IMR-90 (cell line): ENCODE results near the gene OR5T1. TPM values are rescaled to one million over a fixed set of nuclear protein-coding genes. Genes with fewer than 3 reads are reported as not detected.

ENCODE experiments used
- ATAC-seq: fragments of 200-7000 bp; cut with Tn5 transposase; 2 replicates; pipeline ENCODE4 v1.9.1; 2020; ENCODE audit warnings: low read depth, mild to moderate bottlenecking, moderate library complexity
- BruUV-seq: library from RNA; stranded (reverse); fragments of 400-500 nt; replicated peaks from 2 replicates; lab custom pipeline; 2021; lab: Mats Ljungman, UMichigan
- CTCF ChIA-PET: fragments of 300-600 bp; formaldehyde crosslinking; extraction: SDS; loops from one replicate; lab custom pipeline; 2021; ENCODE audit warnings: antibody characterized with exemption; lab: Yijun Ruan, JAX
- POLR2A ChIA-PET: fragments of 300-600 bp; sonication (Branson Sonifier 250); formaldehyde crosslinking; loops from one replicate; lab custom pipeline; 2022; ENCODE audit warnings: antibody characterized with exemption; ENCODE audit not compliant: unreplicated experiment; lab: Charles Lee
- DNase-seq: peaks from one replicate; pipeline ENCODE4 v3.0.0; 2013
- H2AFZ ChIP-seq: replicated peaks from 2 replicates; pipeline ENCODE3; 2013; ENCODE audit warnings: low read length, mild to moderate bottlenecking; ENCODE audit not compliant: poor library complexity
- H2AK5ac ChIP-seq: 2 replicates; pipeline ENCODE4 v1.6.1; 2013; ENCODE audit warnings: low read depth, low read length, inconsistent platforms
- H2AK9ac ChIP-seq: replicated peaks from 2 replicates; pipeline ENCODE3; 2013; ENCODE audit warnings: mild to moderate bottlenecking, low read depth, low read length, moderate library complexity; ENCODE audit not compliant: poor library complexity
- H2BK120ac ChIP-seq: 2 replicates; pipeline ENCODE4 v1.6.1; 2013; ENCODE audit warnings: low read depth, low read length, inconsistent platforms
- H2BK15ac ChIP-seq: 3 replicates; pipeline ENCODE4 v1.6.1; 2013; ENCODE audit warnings: low read depth, low read length, inconsistent platforms
- H2BK20ac ChIP-seq: 2 replicates; pipeline ENCODE4 v1.6.1; 2013; ENCODE audit warnings: low read depth, mild to moderate bottlenecking, inconsistent platforms, low read length, moderate library complexity
- H2BK5ac ChIP-seq: 2 replicates; pipeline ENCODE4 v1.6.1; 2013; ENCODE audit warnings: mild to moderate bottlenecking, low read depth, low read length, inconsistent platforms; ENCODE audit not compliant: poor library complexity, severe bottlenecking
- H3K14ac ChIP-seq: replicated peaks from 2 replicates; pipeline ENCODE4 v1.6.1; 2013; ENCODE audit warnings: low read depth, low read length, inconsistent platforms
- H3K18ac ChIP-seq: 2 replicates; pipeline ENCODE4 v1.6.1; 2013; ENCODE audit warnings: low read depth, low read length, control low read depth
- H3K23ac ChIP-seq: 2 replicates; pipeline ENCODE4 v1.6.1; 2013; ENCODE audit warnings: low read depth, low read length, inconsistent platforms
- H3K27ac ChIP-seq: 2 replicates; pipeline ENCODE4 v1.5.1; 2013; ENCODE audit warnings: mild to moderate bottlenecking, control low read depth, low read length; ENCODE audit not compliant: insufficient read depth
- H3K27me3 ChIP-seq: 2 replicates; pipeline ENCODE4 v1.6.1; 2013; ENCODE audit warnings: low read length; ENCODE audit not compliant: control insufficient read depth, insufficient read depth
- H3K36me3 ChIP-seq: 2 replicates; pipeline ENCODE4 v1.6.1; 2013; ENCODE audit warnings: low read length, mixed read lengths; ENCODE audit not compliant: control insufficient read depth, insufficient read depth
- H3K4ac ChIP-seq: 2 replicates; pipeline ENCODE4 v1.6.1; 2013; ENCODE audit warnings: low read depth, low read length, inconsistent platforms
- H3K4me1 ChIP-seq: 2 replicates; pipeline ENCODE4 v1.6.1; 2013; ENCODE audit warnings: low read length, mixed read lengths; ENCODE audit not compliant: control insufficient read depth, insufficient read depth
- H3K4me2 ChIP-seq: 2 replicates; pipeline ENCODE4 v1.6.1; 2013; ENCODE audit warnings: low read depth, mild to moderate bottlenecking, control low read depth, low read length, moderate library complexity
- H3K4me3 ChIP-seq: 2 replicates; pipeline ENCODE4 v1.5.1; 2013; ENCODE audit warnings: low read depth, mild to moderate bottlenecking, control low read depth, low read length, moderate library complexity; ENCODE audit not compliant: insufficient read depth
- H3K56ac ChIP-seq: 2 replicates; pipeline ENCODE4 v1.6.1; 2013; ENCODE audit warnings: low read length, inconsistent platforms; ENCODE audit not compliant: insufficient read depth; ENCODE audit errors: extremely low read depth
- H3K79me1 ChIP-seq, 2 experiments: 2 replicates each; pipeline ENCODE4 v1.6.1; 2013; ENCODE audit warnings: low read length in 2 of 2, inconsistent platforms in 1 of 2, low read depth in 1 of 2
- H3K9ac ChIP-seq: 2 replicates; pipeline ENCODE4 v1.6.1; 2013; ENCODE audit warnings: low read depth, low read length, control low read depth
- H3K9me1 ChIP-seq: 2 replicates; pipeline ENCODE4 v1.6.1; 2013; ENCODE audit warnings: low read length, inconsistent platforms; ENCODE audit not compliant: insufficient read depth
- H3K9me3 ChIP-seq: 2 replicates; pipeline ENCODE4 v1.6.1; 2013; ENCODE audit warnings: low read length; ENCODE audit not compliant: control insufficient read depth, insufficient read depth
- H4K20me1 ChIP-seq: 2 replicates; pipeline ENCODE4 v1.6.1; 2013; ENCODE audit warnings: low read length, inconsistent platforms; ENCODE audit not compliant: insufficient read depth
- H4K5ac ChIP-seq: 2 replicates; pipeline ENCODE4 v1.6.1; 2013; ENCODE audit warnings: mild to moderate bottlenecking, low read depth, low read length, control low read depth
- H4K8ac ChIP-seq, 2 experiments: 2 replicates each; pipeline ENCODE4 v1.6.1; 2013; ENCODE audit warnings: low read depth in 2 of 2, low read length in 2 of 2, control low read depth in 1 of 2, inconsistent platforms in 1 of 2
- H4K91ac ChIP-seq: 2 replicates; pipeline ENCODE4 v1.6.1; 2013; ENCODE audit warnings: low read depth, low read length, inconsistent platforms; ENCODE audit not compliant: insufficient read depth
- CHD1 ChIP-seq: IDR thresholded peaks from 2 replicates; pipeline ENCODE4 v1.6.1; 2012; ENCODE audit warnings: low read depth, low read length, improper control_type of control experiment
- NFE2L2 ChIP-seq: fragments of 150-350 bp; IDR thresholded peaks from 2 replicates; pipeline ENCODE4 v1.6.1; 2016; ENCODE audit warnings: low read depth, mild to moderate bottlenecking, low read length
- POLR2A ChIP-seq: IDR thresholded peaks from 2 replicates; pipeline ENCODE4 v1.6.1; 2012; ENCODE audit warnings: mild to moderate bottlenecking, low read depth, low read length
- RFX5 ChIP-seq: IDR thresholded peaks from 2 replicates; pipeline ENCODE4 v1.8.0; 2012; ENCODE audit warnings: low read depth, mild to moderate bottlenecking, low read length, moderate library complexity
- SMC3 ChIP-seq: fragments of 150-350 bp; IDR thresholded peaks from 2 replicates; pipeline ENCODE4 v1.6.1; 2016; ENCODE audit warnings: low read depth, mild to moderate bottlenecking, antibody characterized with exemption, low read length, moderate library complexity
- WGBS, 2 experiments: methylation state at CpG; one replicate each; pipeline versions ENCODE4 v1.1.5 to v1.1.7; 2013; ENCODE audit warnings: missing lambda C conversion rate in 2 of 2; ENCODE audit not compliant: insufficient read length in 1 of 2; ENCODE audit errors: extremely low coverage in 2 of 2; 5-methylcytosine and 5-hydroxymethylcytosine counted together
- dilution Hi-C: fragments of 300-500 bp; cut with HindIII; formaldehyde crosslinking; loops from one replicate; pipeline ENCODE4 v1.14.3; 2018; ENCODE audit warnings: low sequenced_read_pairs; ENCODE audit not compliant: unreplicated experiment
- in situ Hi-C: fragments of 300-500 bp; cut with MboI; formaldehyde crosslinking; loops from 3 replicates; pipeline ENCODE4 v1.14.3; 2019; ENCODE audit warnings: low sequenced_read_pairs, inconsistent platforms, mixed read lengths
- intact Hi-C: fragments of 100-400 bp; cut with micrococcal nuclease; formaldehyde crosslinking; loops from 2 replicates; pipeline ENCODE4 v1.10.0; 2022
- polyA plus RNA-seq, 3 experiments: library from polyadenylated mRNA; depleted of rRNA; stranded (reverse); fragments of >200 nt; gene quantifications; 2 replicates each; pipeline ENCODE4 v1.2.3, GENCODE V29; 2012; ENCODE audit warnings: low replicate concordance in 1 of 3
- total RNA-seq: library from RNA; depleted of rRNA; stranded (reverse); fragments of >200 nt; gene quantifications from 2 replicates; pipeline ENCODE4 v1.2.3, GENCODE V29; 2012

OR5T1 gene
- total and polyA plus RNA-seq, 2 of the 4 experiments (the other 2 are of a cell fraction) = not detected

- Histone ChIP-seq H3K18ac (no peak overlapping the region), H2AFZ (no peak overlapping the region), H2BK15ac (no peak overlapping the region), H4K20me1 (no peaks in the 10 kb centered on the region), H2BK120ac (no peak overlapping the region), H3K14ac (no peak overlapping the region), H3K79me1 (no peaks in the 10 kb centered on the region), H2AK5ac (no peak overlapping the region), H3K4me1 (no peaks in the 10 kb centered on the region), H2BK5ac (no peak overlapping the region), H3K27ac (no peak overlapping the region), H2AK9ac (no peak overlapping the region), H3K36me3 (no peaks in the 10 kb centered on the region), H3K4me3 (no peak overlapping the region), H2BK20ac (no peak overlapping the region), H4K5ac (no peak overlapping the region), H3K27me3 (no peaks in the 10 kb centered on the region), H3K9ac (no peak overlapping the region), H4K8ac (no peak overlapping the region), H3K4ac (no peak overlapping the region), H3K9me3 (peaks cover 3% of the 10 kb centered on the region; the same call in 1 of the 2 replicates), H3K56ac (no peak overlapping the region), H3K23ac (no peak overlapping the region), H3K4me2 (no peak overlapping the region), H3K9me1 (no peaks in the 10 kb centered on the region), H4K91ac (no peak overlapping the region)
- POLR2A ChIA-PET = no interaction called here
- CTCF ChIA-PET = no interaction called here
- intact Hi-C loops (no loop called here), dilution Hi-C loops (no loop called here), in situ Hi-C loops (no loop called here)
- WGBS, 2 experiments = no CpG with 5 or more reads among the region's 4 CpGs
- no TSS peak for BruUV-seq
- TF ChIP-seq CHD1 = no peak
- TF ChIP-seq RFX5 = no peak
- TF ChIP-seq SMC3 = no peak
- no peak for TF ChIP-seq NFE2L2
- no peak for TF ChIP-seq POLR2A
- DNase-seq (no peak), ATAC-seq (no peak)
These were observed 22.9 kb downstream of the OR5T1 start for GRCh38 chr11:56296898-56297297.
